H9 (cell line): ENCODE measurements around the gene LATS2. TPM values are rescaled to one million over a fixed set of nuclear protein-coding genes. Genes with fewer than 3 reads are reported as not detected.
"Not testable (repeated sequence)": the region's sequence is repeated elsewhere in the genome, so short reads cannot be mapped to it uniquely, and the experiment has no call there.

Experiments
- DNase-seq: peaks from one replicate; pipeline ENCODE4 v3.0.0-alpha.2; 2017
- H2AFZ ChIP-seq: one replicate; pipeline ENCODE4 v1.6.1; 2013; ENCODE audit warnings: mild to moderate bottlenecking, low read length, control low read depth, moderate library complexity
- H2AK5ac ChIP-seq: 2 replicates; pipeline ENCODE4 v1.6.1; 2013; ENCODE audit warnings: low read length, control low read depth, mixed read lengths; ENCODE audit not compliant: insufficient read length
- H2BK120ac ChIP-seq: one replicate; pipeline ENCODE4 v1.6.1; 2013; ENCODE audit warnings: low read depth, mild to moderate bottlenecking, low read length, control low read depth, inconsistent platforms; ENCODE audit not compliant: poor library complexity, severe bottlenecking
- H2BK12ac ChIP-seq: 2 replicates; pipeline ENCODE4 v1.6.1; 2013; ENCODE audit warnings: low read length, control low read depth, mixed read lengths, low read depth; ENCODE audit not compliant: insufficient read length
- H2BK15ac ChIP-seq: 2 replicates; pipeline ENCODE4 v1.6.1; 2013; ENCODE audit warnings: low read depth, low read length, control low read depth
- H2BK20ac ChIP-seq: one replicate; pipeline ENCODE4 v1.6.1; 2013; ENCODE audit warnings: low read depth, mild to moderate bottlenecking, low read length, control low read depth, inconsistent platforms; ENCODE audit not compliant: poor library complexity, severe bottlenecking
- H2BK5ac ChIP-seq: 2 replicates; pipeline ENCODE4 v1.6.1; 2013; ENCODE audit warnings: low read length, control low read depth, mixed read lengths; ENCODE audit not compliant: insufficient read length
- H3K14ac ChIP-seq: 2 replicates; pipeline ENCODE4 v1.6.1; 2013; ENCODE audit warnings: low read length, control low read depth; ENCODE audit not compliant: insufficient read depth
- H3K18ac ChIP-seq: 2 replicates; pipeline ENCODE4 v1.6.1; 2013; ENCODE audit warnings: low read depth, mild to moderate bottlenecking, mixed read lengths, low read length, control low read depth; ENCODE audit not compliant: insufficient read length
- H3K23ac ChIP-seq: 2 replicates; pipeline ENCODE4 v1.6.1; 2013; ENCODE audit warnings: low read length, control low read depth, mixed read lengths, low read depth; ENCODE audit not compliant: insufficient read length
- H3K23me2 ChIP-seq: 2 replicates; pipeline ENCODE4 v1.6.1; 2013; ENCODE audit warnings: low read depth, mild to moderate bottlenecking, mixed read lengths, low read length, control low read depth; ENCODE audit not compliant: insufficient read length, poor library complexity, severe bottlenecking
- H3K27ac ChIP-seq: 2 replicates; pipeline ENCODE4 v1.5.1; 2013; ENCODE audit warnings: low read length, control low read depth, mixed read lengths, low read depth; ENCODE audit not compliant: insufficient read length
- H3K27me3 ChIP-seq: 2 replicates; pipeline ENCODE4 v1.6.1; 2013; ENCODE audit warnings: low read length, control low read depth, inconsistent platforms; ENCODE audit not compliant: insufficient read depth
- H3K4ac ChIP-seq: 2 replicates; pipeline ENCODE4 v1.6.1; 2013; ENCODE audit warnings: low read depth, mild to moderate bottlenecking, control low read depth, inconsistent platforms, low read length, moderate library complexity
- H3K4me1 ChIP-seq: 2 replicates; pipeline ENCODE4 v1.6.1; 2013; ENCODE audit warnings: low read length, control low read depth, inconsistent platforms; ENCODE audit not compliant: insufficient read depth
- H3K4me2 ChIP-seq: 2 replicates; pipeline ENCODE4 v1.6.1; 2013; ENCODE audit warnings: low read length, control low read depth, mixed read lengths; ENCODE audit not compliant: insufficient read length, insufficient read depth
- H3K56ac ChIP-seq: 2 replicates; pipeline ENCODE4 v1.6.1; 2013; ENCODE audit warnings: low read depth, mild to moderate bottlenecking, mixed read lengths, low read length, control low read depth; ENCODE audit not compliant: insufficient read length
- H3K79me1 ChIP-seq: 2 replicates; pipeline ENCODE4 v1.6.1; 2013; ENCODE audit warnings: low read depth, mild to moderate bottlenecking, moderate library complexity, low read length, control low read depth, inconsistent platforms; ENCODE audit not compliant: insufficient read depth, poor library complexity, severe bottlenecking
- H3K79me2 ChIP-seq: 2 replicates; pipeline ENCODE4 v1.6.1; 2013; ENCODE audit warnings: low read length, control low read depth, inconsistent platforms; ENCODE audit not compliant: insufficient read depth
- H3K9ac ChIP-seq: 2 replicates; pipeline ENCODE4 v1.6.1; 2013; ENCODE audit warnings: low read length, control low read depth, mixed read lengths; ENCODE audit not compliant: insufficient read length; ENCODE audit errors: extremely low read depth
- H3K9me3 ChIP-seq: one replicate; pipeline ENCODE4 v1.6.1; 2013; ENCODE audit warnings: low read depth, low read length, inconsistent platforms; ENCODE audit not compliant: control insufficient read depth
- H3T11ph ChIP-seq: one replicate; pipeline ENCODE4 v1.6.1; 2013; ENCODE audit warnings: mild to moderate bottlenecking, low read length, control low read depth, inconsistent platforms
- H4K20me1 ChIP-seq: one replicate; pipeline ENCODE4 v1.6.1; 2013; ENCODE audit not compliant: control insufficient read depth, insufficient read length, insufficient read depth
- H4K5ac ChIP-seq: 2 replicates; pipeline ENCODE4 v1.6.1; 2013; ENCODE audit warnings: low read depth, mild to moderate bottlenecking, mixed read lengths, low read length, control low read depth; ENCODE audit not compliant: insufficient read length
- H4K8ac ChIP-seq: replicated peaks from 2 replicates; pipeline ENCODE4 v1.6.1; 2013; ENCODE audit warnings: low read length, control low read depth, mixed read lengths, low read depth; ENCODE audit not compliant: insufficient read length
- H4K91ac ChIP-seq: 2 replicates; pipeline ENCODE4 v1.6.1; 2013; ENCODE audit warnings: low read depth, mild to moderate bottlenecking, moderate library complexity, mixed read lengths, low read length, control low read depth; ENCODE audit not compliant: insufficient read length
- H3K27ac Mint-ChIP-seq, 3 experiments: 2 replicates in 2 of 3; 3 replicates in 1 of 3; pipeline ENCODE4 v1.8.0; 2020 to 2021; ENCODE audit warnings: mixed read lengths in 3 of 3, mild to moderate bottlenecking in 1 of 3, moderate library complexity in 1 of 3
- H3K27me3 Mint-ChIP-seq: 2 replicates; pipeline ENCODE4 v1.8.0; 2021; ENCODE audit warnings: low read depth, mild to moderate bottlenecking, moderate library complexity, mixed read lengths
- H3K36me3 Mint-ChIP-seq, 3 experiments: 2 replicates in 2 of 3; 3 replicates in 1 of 3; pipeline ENCODE4 v1.8.0; 2020 to 2021; ENCODE audit warnings: low read depth in 3 of 3, mixed read lengths in 3 of 3; ENCODE audit not compliant: insufficient read depth in 1 of 3
- H3K4me1 Mint-ChIP-seq, 2 experiments: 2 replicates each; pipeline ENCODE4 v1.8.0; 2020; ENCODE audit warnings: mixed read lengths in 2 of 2
- H3K4me3 Mint-ChIP-seq, 2 experiments: 2 replicates in 1 of 2; 3 replicates in 1 of 2; pipeline ENCODE4 v1.8.0; 2020 to 2021; ENCODE audit warnings: mild to moderate bottlenecking in 2 of 2, mixed read lengths in 2 of 2, moderate library complexity in 1 of 2
- H3K9me3 Mint-ChIP-seq, 2 experiments: 2 replicates in 1 of 2; 3 replicates in 1 of 2; pipeline ENCODE4 v1.8.0; 2020; ENCODE audit warnings: mild to moderate bottlenecking in 2 of 2, mixed read lengths in 2 of 2, moderate library complexity in 1 of 2
- WGBS: extraction: QIAGEN DNeasy Blood & Tissue Kit; methylation state at CpG from one replicate; pipeline ENCODE4 v1.1.7; 2013; ENCODE audit warnings: missing lambda C conversion rate, low lambda C conversion rate, mixed read lengths; ENCODE audit not compliant: insufficient read length; ENCODE audit errors: extremely low coverage; 5-methylcytosine and 5-hydroxymethylcytosine counted together
- total RNA-seq: library from RNA; stranded (reverse); gene quantifications from 2 replicates; pipeline ENCODE4 v1.2.1, GENCODE V29; 2021
- TF ChIP-seq, protein P1 (sequence below): fragments of 200-600 bp; sonication (generic); conservative IDR thresholded peaks from 3 replicates; pipeline ENCODE4 v1.8.0; 2021; ENCODE audit warnings: antibody characterized with exemption, mild to moderate bottlenecking

The LATS2 gene
- total RNA-seq, 1 experiment from 2014 or later = 20.0 TPM

DNA sequence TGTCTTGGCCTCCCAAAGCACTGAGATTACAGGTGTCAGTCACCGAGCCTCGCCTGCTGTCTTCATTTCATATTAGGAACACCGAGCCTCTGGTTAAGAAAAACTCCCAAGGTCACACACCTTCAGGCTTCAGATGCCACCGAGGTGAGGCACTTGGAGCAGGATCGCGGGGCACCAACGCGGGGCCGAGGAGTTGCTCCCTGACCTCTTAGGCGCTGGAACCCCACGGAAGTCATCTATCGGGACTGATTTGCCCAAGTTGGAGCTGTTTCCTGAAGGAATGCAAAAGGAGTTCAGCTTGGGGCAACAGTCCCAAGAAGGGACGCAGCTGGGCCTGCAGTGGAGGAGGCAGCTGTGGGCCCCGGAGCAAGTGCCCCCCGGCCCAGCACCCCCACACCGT lies 108.5 kb downstream of the LATS2 start:
- H2BK120ac ChIP-seq = no peak overlapping the region
- no peaks in the 10 kb centered on the region for H3K79me2 ChIP-seq
- H3K9ac ChIP-seq = no peak overlapping the region
- H2BK20ac ChIP-seq = no peak overlapping the region
- H3K23ac ChIP-seq = no peak overlapping the region
- H4K91ac ChIP-seq = no peak overlapping the region
- H4K5ac ChIP-seq = no peak overlapping the region
- no peak overlapping the region for H2BK12ac ChIP-seq
- Mint-ChIP-seq H3K4me1 (peaks cover 9 to 15% of the 10 kb centered on the region in 2 experiments), H3K27ac (peak overlapping the region in 1 of 3 experiments; percentile 89; a peak in 1 of 7 replicates), H3K9me3 (peaks cover 0 to 3% of the 10 kb centered on the region in 2 experiments; a peak in 4 of 5 replicates), H3K36me3 (peaks cover 0 to 3% (median 0%) of the 10 kb centered on the region in 3 experiments; a peak in 1 of 7 replicates), H3K27me3 (peaks cover 13% of the 10 kb centered on the region), H3K4me3 (no peak overlapping the region)
- no peaks in the 10 kb centered on the region for H3K79me1 ChIP-seq
- H3K56ac ChIP-seq = no peak overlapping the region
- TF ChIP-seq, protein P1, sequence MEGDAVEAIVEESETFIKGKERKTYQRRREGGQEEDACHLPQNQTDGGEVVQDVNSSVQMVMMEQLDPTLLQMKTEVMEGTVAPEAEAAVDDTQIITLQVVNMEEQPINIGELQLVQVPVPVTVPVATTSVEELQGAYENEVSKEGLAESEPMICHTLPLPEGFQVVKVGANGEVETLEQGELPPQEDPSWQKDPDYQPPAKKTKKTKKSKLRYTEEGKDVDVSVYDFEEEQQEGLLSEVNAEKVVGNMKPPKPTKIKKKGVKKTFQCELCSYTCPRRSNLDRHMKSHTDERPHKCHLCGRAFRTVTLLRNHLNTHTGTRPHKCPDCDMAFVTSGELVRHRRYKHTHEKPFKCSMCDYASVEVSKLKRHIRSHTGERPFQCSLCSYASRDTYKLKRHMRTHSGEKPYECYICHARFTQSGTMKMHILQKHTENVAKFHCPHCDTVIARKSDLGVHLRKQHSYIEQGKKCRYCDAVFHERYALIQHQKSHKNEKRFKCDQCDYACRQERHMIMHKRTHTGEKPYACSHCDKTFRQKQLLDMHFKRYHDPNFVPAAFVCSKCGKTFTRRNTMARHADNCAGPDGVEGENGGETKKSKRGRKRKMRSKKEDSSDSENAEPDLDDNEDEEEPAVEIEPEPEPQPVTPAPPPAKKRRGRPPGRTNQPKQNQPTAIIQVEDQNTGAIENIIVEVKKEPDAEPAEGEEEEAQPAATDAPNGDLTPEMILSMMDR = no peak
- H3K23me2 ChIP-seq = no peaks in the 10 kb centered on the region
- no peak overlapping the region for H3K27ac ChIP-seq
- no peak overlapping the region for H3T11ph ChIP-seq
- H3K18ac ChIP-seq = no peak overlapping the region
- no peaks in the 10 kb centered on the region for H3K27me3 ChIP-seq
- no peak overlapping the region for H3K4me2 ChIP-seq
- no peak overlapping the region for H2AFZ ChIP-seq
- H3K9me3 ChIP-seq = no peaks in the 10 kb centered on the region
- no peak overlapping the region for H3K4ac ChIP-seq
- H2BK5ac ChIP-seq = no peak overlapping the region
- H4K8ac ChIP-seq = no peak overlapping the region
- no peaks in the 10 kb centered on the region for H3K4me1 ChIP-seq
- no peak overlapping the region for H2AK5ac ChIP-seq
- H2BK15ac ChIP-seq = no peak overlapping the region
- WGBS = no CpG with 5 or more reads among the region's 16 CpGs
- no peak overlapping the region for H3K14ac ChIP-seq
- H4K20me1 ChIP-seq = no peaks in the 10 kb centered on the region
- DNase-seq = no peak

- DNase-seq, H3K4me1 ChIP-seq, H2AK5ac ChIP-seq, H2BK120ac ChIP-seq, H3K14ac ChIP-seq, H3K27ac ChIP-seq, H3K4ac ChIP-seq, H4K8ac ChIP-seq, H3K4me2 ChIP-seq, H4K5ac ChIP-seq, H3K23me2 ChIP-seq, H3K9me3 Mint-ChIP-seq, H3K4me3 Mint-ChIP-seq, H2BK5ac ChIP-seq, H3K23ac ChIP-seq, H3K79me2 ChIP-seq, H3K79me1 ChIP-seq, H3T11ph ChIP-seq, H3K27me3 ChIP-seq, H3K18ac ChIP-seq, H2BK12ac ChIP-seq, H4K20me1 ChIP-seq, H3K27ac Mint-ChIP-seq, H3K56ac ChIP-seq, H4K91ac ChIP-seq, H2BK20ac ChIP-seq, H3K36me3 Mint-ChIP-seq, H3K9ac ChIP-seq, H3K9me3 ChIP-seq, H2BK15ac ChIP-seq, H2AFZ ChIP-seq: not testable (repeated sequence)
- H3K27me3 Mint-ChIP-seq = peaks cover 49% of the 10 kb centered on the region
- peaks cover 15% of the 10 kb centered on the region in 2 experiments for H3K4me1 Mint-ChIP-seq
- WGBS = no CpG with 5 or more reads among the region's 3 CpGs
Observed at GRCh38 chr13:20948001-20948400, 113.4 kb downstream of the LATS2 start.
